ENCODE measurements around the gene PCNX1.

PCNX1 gene

GRCh38 chr14:70955543-70956480, 48.6 kb downstream of the PCNX1 start:
- peaks cover 34% of the 10 kb centered on the region for H3K4me1 Mint-ChIP-seq
- DNase-seq (ENCODE audit: low spot score in 2 of 2) (peak in 1 of 2 donors; percentile 51), ATAC-seq (peak; percentile 64)
- no peak overlapping the region for H3K4me3 Mint-ChIP-seq
- peaks cover 30% of the 10 kb centered on the region for H3K36me3 Mint-ChIP-seq
- no peaks in the 10 kb centered on the region for H3K9me3 Mint-ChIP-seq
- H3K27ac Mint-ChIP-seq: no peak overlapping the region

GRCh38 chr14:70956511-70956910, 49.3 kb downstream of the PCNX1 start:
- ATAC-seq: peak; percentile 73

GRCh38 chr14:70957710-70958109, 50.5 kb downstream of the PCNX1 start:
- Mint-ChIP-seq H3K9me3 (no peaks in the 10 kb centered on the region), H3K36me3 (peaks cover 27% of the 10 kb centered on the region), H3K4me1 (peaks cover 33% of the 10 kb centered on the region), H3K4me3 (no peak overlapping the region), H3K27ac (no peak overlapping the region)
- ATAC-seq (no peak), DNase-seq (ENCODE audit: low spot score in 2 of 2) (no peak)

More at GRCh38 chr14:70956511-70956910, 49.3 kb downstream of the PCNX1 start:
- Mint-ChIP-seq H3K4me3 (no peak overlapping the region), H3K9me3 (no peaks in the 10 kb centered on the region), H3K27ac (no peak overlapping the region), H3K4me1 (peaks cover 34% of the 10 kb centered on the region), H3K36me3 (peaks cover 27% of the 10 kb centered on the region)
- no peak for DNase-seq (ENCODE audit: low spot score in 2 of 2)

- ATAC-seq: peak; percentile 89
- H3K27ac Mint-ChIP-seq: no peak overlapping the region
- DNase-seq (ENCODE audit: low spot score in 2 of 2): no peak
- peaks cover 18% of the 10 kb centered on the region for H3K4me1 Mint-ChIP-seq
- H3K36me3 Mint-ChIP-seq: peaks cover 57% of the 10 kb centered on the region
- no peaks in the 10 kb centered on the region for H3K9me3 Mint-ChIP-seq
- no peak overlapping the region for H3K4me3 Mint-ChIP-seq
Measured at GRCh38 chr14:70962935-70963334, 55.7 kb downstream of the PCNX1 start.

- Mint-ChIP-seq H3K9me3 (no peaks in the 10 kb centered on the region), H3K4me1 (peaks cover 14% of the 10 kb centered on the region), H3K4me3 (no peak overlapping the region), H3K36me3 (peaks cover 64% of the 10 kb centered on the region), H3K27ac (peak overlapping the region; percentile 23)
- ATAC-seq (no peak), DNase-seq (ENCODE audit: low spot score in 2 of 2) (no peak)
Measured at GRCh38 chr14:70964492-70964891, 57.2 kb downstream of the PCNX1 start.

GRCh38 chr14:70971560-70971959, 64.3 kb downstream of the PCNX1 start:
- peaks cover 63% of the 10 kb centered on the region for H3K36me3 Mint-ChIP-seq

GRCh38 chr14:70972107-70972976, 65.1 kb downstream of the PCNX1 start:
- Mint-ChIP-seq H3K9me3 (no peaks in the 10 kb centered on the region), H3K36me3 (peaks cover 68% of the 10 kb centered on the region), H3K4me1 (peaks cover 26% of the 10 kb centered on the region), H3K27ac (peak overlapping the region; percentile 21), H3K4me3 (no peak overlapping the region)
- peak; percentile 78 to 88 for DNase-seq (ENCODE audit: low spot score in 2 of 2)
- ATAC-seq: peak; percentile 77

More at GRCh38 chr14:70971560-70971959, 64.3 kb downstream of the PCNX1 start:
- no peaks in the 10 kb centered on the region for H3K9me3 Mint-ChIP-seq
- ATAC-seq (no peak), DNase-seq (ENCODE audit: low spot score in 2 of 2) (no peak)
- peaks cover 20% of the 10 kb centered on the region for H3K4me1 Mint-ChIP-seq
- H3K27ac Mint-ChIP-seq: peak overlapping the region; percentile 21
- no peak overlapping the region for H3K4me3 Mint-ChIP-seq

- DNase-seq (ENCODE audit: low spot score in 2 of 2) (no peak), ATAC-seq (no peak)
- H3K36me3 Mint-ChIP-seq: peaks cover 69% of the 10 kb centered on the region
- H3K9me3 Mint-ChIP-seq: no peaks in the 10 kb centered on the region
- H3K4me1 Mint-ChIP-seq: peaks cover 42% of the 10 kb centered on the region
- peak overlapping the region; percentile 48 for H3K27ac Mint-ChIP-seq
- H3K4me3 Mint-ChIP-seq: no peak overlapping the region
Measured at GRCh38 chr14:70976591-70976990, 69.3 kb downstream of the PCNX1 start.

GRCh38 chr14:70981000-70981952, 74.0 kb downstream of the PCNX1 start:
- Mint-ChIP-seq H3K4me3 (peak overlapping the region; percentile 47), H3K36me3 (peaks cover 33% of the 10 kb centered on the region), H3K4me1 (peaks cover 24% of the 10 kb centered on the region), H3K9me3 (no peaks in the 10 kb centered on the region), H3K27ac (peak overlapping the region; percentile 87)
- ATAC-seq (peak; percentile 77), DNase-seq (ENCODE audit: low spot score in 2 of 2) (no peak)

GRCh38 chr14:70982200-70982599, 74.9 kb downstream of the PCNX1 start:
- ATAC-seq: peak; percentile 39
- H3K27ac Mint-ChIP-seq: peak overlapping the region; percentile 87
- H3K4me1 Mint-ChIP-seq: peaks cover 25% of the 10 kb centered on the region
- H3K9me3 Mint-ChIP-seq: no peaks in the 10 kb centered on the region
- H3K36me3 Mint-ChIP-seq: peaks cover 24% of the 10 kb centered on the region
- peak overlapping the region; percentile 47 for H3K4me3 Mint-ChIP-seq
- no peak for DNase-seq (ENCODE audit: low spot score in 2 of 2)

GRCh38 chr14:70987041-70987440, 79.8 kb downstream of the PCNX1 start:
- peaks cover 23% of the 10 kb centered on the region for H3K36me3 Mint-ChIP-seq
- H3K9me3 Mint-ChIP-seq: no peaks in the 10 kb centered on the region
- H3K4me3 Mint-ChIP-seq: no peak overlapping the region
- DNase-seq (ENCODE audit: low spot score in 2 of 2) (no peak), ATAC-seq (no peak)
- H3K4me1 Mint-ChIP-seq: peaks cover 24% of the 10 kb centered on the region
- H3K27ac Mint-ChIP-seq: no peak overlapping the region

GRCh38 chr14:70988452-70988851, 81.2 kb downstream of the PCNX1 start:
- Mint-ChIP-seq H3K9me3 (no peaks in the 10 kb centered on the region), H3K36me3 (peaks cover 34% of the 10 kb centered on the region), H3K27ac (peak overlapping the region; percentile 58), H3K4me3 (peak overlapping the region; percentile 70), H3K4me1 (peaks cover 24% of the 10 kb centered on the region)
- DNase-seq (ENCODE audit: low spot score in 2 of 2) (no peak), ATAC-seq (peak; percentile 91)

- DNase-seq (ENCODE audit: low spot score in 2 of 2): no peak
- Mint-ChIP-seq H3K9me3 (no peaks in the 10 kb centered on the region), H3K4me3 (no peak overlapping the region), H3K27ac (no peak overlapping the region), H3K36me3 (peaks cover 43% of the 10 kb centered on the region), H3K4me1 (peaks cover 16% of the 10 kb centered on the region)
- no peak for ATAC-seq
Measured at GRCh38 chr14:70993931-70994330, 86.7 kb downstream of the PCNX1 start.

- peak overlapping the region; percentile 12 for H3K4me3 Mint-ChIP-seq
- H3K9me3 Mint-ChIP-seq: no peaks in the 10 kb centered on the region
- DNase-seq (ENCODE audit: low spot score in 2 of 2) (no peak), ATAC-seq (no peak)
- peaks cover 42% of the 10 kb centered on the region for H3K36me3 Mint-ChIP-seq
- no peak overlapping the region for H3K27ac Mint-ChIP-seq
- H3K4me1 Mint-ChIP-seq: peaks cover 15% of the 10 kb centered on the region
Measured at GRCh38 chr14:70995211-70995610, 88.0 kb downstream of the PCNX1 start.
